IPS DF 6.9 (cell line): ENCODE measurements around the gene HEATR5A.
"Not testable (repeated sequence)": the region's sequence is repeated elsewhere in the genome, so short reads cannot be mapped to it uniquely, and the experiment has no call there.

Experiments
- DNase-seq: peaks from one replicate; pipeline ENCODE4 v3.0.0-alpha.2; 2013; ENCODE audit warnings: low read depth, low spot score
- H3K27ac ChIP-seq: one replicate; pipeline ENCODE4 v1.5.1; 2013; ENCODE audit warnings: low read length, control low read depth
- H3K27me3 ChIP-seq: 2 replicates; pipeline ENCODE4 v1.6.1; 2013; ENCODE audit warnings: mild to moderate bottlenecking, low read length; ENCODE audit not compliant: control insufficient read depth, insufficient read depth
- H3K36me3 ChIP-seq: 2 replicates; pipeline ENCODE4 v1.6.1; 2013; ENCODE audit warnings: low read length; ENCODE audit not compliant: control insufficient read depth, insufficient read depth
- H3K4me1 ChIP-seq: 2 replicates; pipeline ENCODE4 v1.6.1; 2013; ENCODE audit warnings: low read length; ENCODE audit not compliant: control insufficient read depth, insufficient read depth
- H3K4me3 ChIP-seq: 2 replicates; pipeline ENCODE4 v1.5.1; 2013; ENCODE audit warnings: mild to moderate bottlenecking, low read length
- H3K9me3 ChIP-seq: 2 replicates; pipeline ENCODE4 v1.6.1; 2013; ENCODE audit warnings: low read length, inconsistent platforms; ENCODE audit not compliant: control insufficient read depth, insufficient read depth
- whole genome bisulfite sequencing: extraction: QIAGEN DNeasy Blood & Tissue Kit; methylation state at CpG from one replicate; pipeline ENCODE4 v1.1.7; 2013; ENCODE audit warnings: mixed read lengths, missing lambda C conversion rate; ENCODE audit not compliant: insufficient read length, insufficient coverage; 5-methylcytosine and 5-hydroxymethylcytosine counted together

Gene HEATR5A

GRCh38 chr14:31331395-31331794, 89.0 kb downstream of the HEATR5A start:
- not testable (repeated sequence) for H3K4me3 ChIP-seq, DNase-seq, H3K27me3 ChIP-seq, H3K36me3 ChIP-seq, H3K27ac ChIP-seq, H3K9me3 ChIP-seq, H3K4me1 ChIP-seq
- no CpG with 5 or more reads among the region's 1 CpG for WGBS

GRCh38 chr14:31329876-31330521, 90.4 kb downstream of the HEATR5A start:
- WGBS: no CpG with 5 or more reads among the region's 8 CpGs
- H3K27ac ChIP-seq, H3K9me3 ChIP-seq, DNase-seq, H3K4me3 ChIP-seq, H3K4me1 ChIP-seq, H3K36me3 ChIP-seq, H3K27me3 ChIP-seq: not testable (repeated sequence)

GRCh38 chr14:31326111-31326510, 94.2 kb downstream of the HEATR5A start:
- no peaks in the 10 kb centered on the region for H3K27me3 ChIP-seq
- DNase-seq: no peak
- peaks cover 2% of the 10 kb centered on the region; the same call in 1 of the 2 replicates for H3K36me3 ChIP-seq
- no peaks in the 10 kb centered on the region for H3K4me1 ChIP-seq
- H3K9me3 ChIP-seq: peaks cover 4% of the 10 kb centered on the region
- H3K4me3 ChIP-seq: no peak overlapping the region
- no peak overlapping the region for H3K27ac ChIP-seq

GRCh38 chr14:31323419-31323818, 96.9 kb downstream of the HEATR5A start:
- H3K4me1 ChIP-seq: no peaks in the 10 kb centered on the region

GRCh38 chr14:31320922-31321766, 99.2 kb downstream of the HEATR5A start:
- Histone ChIP-seq H3K9me3 (no peaks in the 10 kb centered on the region), H3K36me3 (no peaks in the 10 kb centered on the region), H3K27me3 (no peaks in the 10 kb centered on the region), H3K4me3 (no peak overlapping the region), H3K4me1 (no peaks in the 10 kb centered on the region), H3K27ac (no peak overlapping the region)
- DNase-seq: no peak
- no CpG with 5 or more reads among the region's 14 CpGs for WGBS

More at GRCh38 chr14:31323419-31323818, 96.9 kb downstream of the HEATR5A start:
- DNase-seq: no peak
- no peaks in the 10 kb centered on the region for H3K36me3 ChIP-seq
- H3K27me3 ChIP-seq: no peaks in the 10 kb centered on the region
- WGBS: no CpG with 5 or more reads among the region's 2 CpGs
- no peak overlapping the region for H3K27ac ChIP-seq
- H3K9me3 ChIP-seq: no peaks in the 10 kb centered on the region
- H3K4me3 ChIP-seq: no peak overlapping the region

- no peaks in the 10 kb centered on the region for H3K27me3 ChIP-seq
- H3K4me3 ChIP-seq: no peak overlapping the region
- no CpG with 5 or more reads among the region's 6 CpGs for WGBS
- H3K9me3 ChIP-seq: no peaks in the 10 kb centered on the region
- no peaks in the 10 kb centered on the region for H3K4me1 ChIP-seq
- H3K27ac ChIP-seq: no peak overlapping the region
- H3K36me3 ChIP-seq: no peaks in the 10 kb centered on the region
- DNase-seq: no peak
Observed at GRCh38 chr14:31320216-31320615, 100.1 kb downstream of the HEATR5A start.

GRCh38 chr14:31319701-31320100, 100.6 kb downstream of the HEATR5A start:
- H3K9me3 ChIP-seq: no peaks in the 10 kb centered on the region
- no peaks in the 10 kb centered on the region for H3K27me3 ChIP-seq
- H3K4me1 ChIP-seq: no peaks in the 10 kb centered on the region
- H3K4me3 ChIP-seq: no peak overlapping the region
- H3K36me3 ChIP-seq: no peaks in the 10 kb centered on the region
- no peak overlapping the region for H3K27ac ChIP-seq
- no peak for DNase-seq
- no CpG with 5 or more reads among the region's 5 CpGs for WGBS

GRCh38 chr14:31312934-31313333, 107.4 kb downstream of the HEATR5A start:
- WGBS: no CpG with 5 or more reads among the region's 1 CpG
- no peaks in the 10 kb centered on the region for H3K36me3 ChIP-seq
- H3K4me1 ChIP-seq: no peaks in the 10 kb centered on the region
- DNase-seq: no peak
- no peak overlapping the region for H3K4me3 ChIP-seq
- H3K27me3 ChIP-seq: no peaks in the 10 kb centered on the region
- H3K27ac ChIP-seq: no peak overlapping the region
- no peaks in the 10 kb centered on the region for H3K9me3 ChIP-seq

- H3K9me3 ChIP-seq, H3K36me3 ChIP-seq, H3K27ac ChIP-seq, H3K4me1 ChIP-seq, DNase-seq, H3K4me3 ChIP-seq, H3K27me3 ChIP-seq: not testable (repeated sequence)
- WGBS: no CpG with 5 or more reads among the region's 6 CpGs
Observed at GRCh38 chr14:31312370-31312769, 108.0 kb downstream of the HEATR5A start.

- H3K4me1 ChIP-seq: no peaks in the 10 kb centered on the region
- no peak overlapping the region for H3K27ac ChIP-seq
- no peak for DNase-seq
- H3K36me3 ChIP-seq: no peaks in the 10 kb centered on the region
- no peaks in the 10 kb centered on the region for H3K27me3 ChIP-seq
- no peaks in the 10 kb centered on the region for H3K9me3 ChIP-seq
- WGBS: no CpG with 5 or more reads among the region's 3 CpGs
- H3K4me3 ChIP-seq: no peak overlapping the region
Observed at GRCh38 chr14:31307618-31308017, 112.7 kb downstream of the HEATR5A start.

GRCh38 chr14:31307198-31307597, 113.2 kb downstream of the HEATR5A start:
- DNase-seq: no peak
- H3K4me3 ChIP-seq: no peak overlapping the region
- H3K4me1 ChIP-seq: no peaks in the 10 kb centered on the region
- H3K9me3 ChIP-seq: no peaks in the 10 kb centered on the region
- no peaks in the 10 kb centered on the region for H3K36me3 ChIP-seq
- no peak overlapping the region for H3K27ac ChIP-seq
- no peaks in the 10 kb centered on the region for H3K27me3 ChIP-seq
